Measurements from ENCODE around the gene LILRB3.
"Not testable (repeated sequence)": the region's sequence is repeated elsewhere in the genome, so short reads cannot be mapped to it uniquely, and the experiment has no call there.

DNA sequence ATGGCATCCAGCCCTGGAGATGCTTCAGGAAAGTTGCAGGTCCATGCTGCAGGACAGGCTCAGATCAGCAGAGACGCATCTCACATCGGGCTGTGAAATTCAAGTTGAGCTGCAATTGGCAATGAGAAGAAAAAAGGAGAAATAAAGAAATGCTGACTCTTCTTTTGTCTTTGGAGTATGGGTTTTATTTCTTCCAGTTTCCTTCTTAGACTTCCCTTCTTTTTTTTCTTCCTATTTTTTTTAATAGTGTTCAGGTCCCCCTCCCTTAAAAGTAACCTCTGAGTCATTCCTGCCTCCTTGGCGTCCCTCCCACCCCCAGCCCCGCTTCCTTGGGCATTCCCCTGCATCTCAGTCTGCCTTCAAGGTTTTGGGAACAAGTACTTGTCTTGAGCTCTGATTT, 48.8 kb upstream of the LILRB3 start:
- TF ChIP-seq, protein P1, sequence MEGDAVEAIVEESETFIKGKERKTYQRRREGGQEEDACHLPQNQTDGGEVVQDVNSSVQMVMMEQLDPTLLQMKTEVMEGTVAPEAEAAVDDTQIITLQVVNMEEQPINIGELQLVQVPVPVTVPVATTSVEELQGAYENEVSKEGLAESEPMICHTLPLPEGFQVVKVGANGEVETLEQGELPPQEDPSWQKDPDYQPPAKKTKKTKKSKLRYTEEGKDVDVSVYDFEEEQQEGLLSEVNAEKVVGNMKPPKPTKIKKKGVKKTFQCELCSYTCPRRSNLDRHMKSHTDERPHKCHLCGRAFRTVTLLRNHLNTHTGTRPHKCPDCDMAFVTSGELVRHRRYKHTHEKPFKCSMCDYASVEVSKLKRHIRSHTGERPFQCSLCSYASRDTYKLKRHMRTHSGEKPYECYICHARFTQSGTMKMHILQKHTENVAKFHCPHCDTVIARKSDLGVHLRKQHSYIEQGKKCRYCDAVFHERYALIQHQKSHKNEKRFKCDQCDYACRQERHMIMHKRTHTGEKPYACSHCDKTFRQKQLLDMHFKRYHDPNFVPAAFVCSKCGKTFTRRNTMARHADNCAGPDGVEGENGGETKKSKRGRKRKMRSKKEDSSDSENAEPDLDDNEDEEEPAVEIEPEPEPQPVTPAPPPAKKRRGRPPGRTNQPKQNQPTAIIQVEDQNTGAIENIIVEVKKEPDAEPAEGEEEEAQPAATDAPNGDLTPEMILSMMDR (conservative IDR thresholded peaks at IDR 0.05; ENCODE audit: low read depth in 2 of 2) = not testable (repeated sequence)
- TF ChIP-seq EZH2phosphoT487 (IDR thresholded peaks at IDR 0.05; ENCODE audit: unreplicated experiment); POLR2AphosphoS5 (IDR thresholded peaks at IDR 0.05; ENCODE audit: low read depth); EZH2 (IDR thresholded peaks at IDR 0.05; ENCODE audit: low read depth, unreplicated experiment): not testable (repeated sequence)
- TF ChIP-seq, protein P2, sequence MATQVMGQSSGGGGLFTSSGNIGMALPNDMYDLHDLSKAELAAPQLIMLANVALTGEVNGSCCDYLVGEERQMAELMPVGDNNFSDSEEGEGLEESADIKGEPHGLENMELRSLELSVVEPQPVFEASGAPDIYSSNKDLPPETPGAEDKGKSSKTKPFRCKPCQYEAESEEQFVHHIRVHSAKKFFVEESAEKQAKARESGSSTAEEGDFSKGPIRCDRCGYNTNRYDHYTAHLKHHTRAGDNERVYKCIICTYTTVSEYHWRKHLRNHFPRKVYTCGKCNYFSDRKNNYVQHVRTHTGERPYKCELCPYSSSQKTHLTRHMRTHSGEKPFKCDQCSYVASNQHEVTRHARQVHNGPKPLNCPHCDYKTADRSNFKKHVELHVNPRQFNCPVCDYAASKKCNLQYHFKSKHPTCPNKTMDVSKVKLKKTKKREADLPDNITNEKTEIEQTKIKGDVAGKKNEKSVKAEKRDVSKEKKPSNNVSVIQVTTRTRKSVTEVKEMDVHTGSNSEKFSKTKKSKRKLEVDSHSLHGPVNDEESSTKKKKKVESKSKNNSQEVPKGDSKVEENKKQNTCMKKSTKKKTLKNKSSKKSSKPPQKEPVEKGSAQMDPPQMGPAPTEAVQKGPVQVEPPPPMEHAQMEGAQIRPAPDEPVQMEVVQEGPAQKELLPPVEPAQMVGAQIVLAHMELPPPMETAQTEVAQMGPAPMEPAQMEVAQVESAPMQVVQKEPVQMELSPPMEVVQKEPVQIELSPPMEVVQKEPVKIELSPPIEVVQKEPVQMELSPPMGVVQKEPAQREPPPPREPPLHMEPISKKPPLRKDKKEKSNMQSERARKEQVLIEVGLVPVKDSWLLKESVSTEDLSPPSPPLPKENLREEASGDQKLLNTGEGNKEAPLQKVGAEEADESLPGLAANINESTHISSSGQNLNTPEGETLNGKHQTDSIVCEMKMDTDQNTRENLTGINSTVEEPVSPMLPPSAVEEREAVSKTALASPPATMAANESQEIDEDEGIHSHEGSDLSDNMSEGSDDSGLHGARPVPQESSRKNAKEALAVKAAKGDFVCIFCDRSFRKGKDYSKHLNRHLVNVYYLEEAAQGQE (IDR thresholded peaks at IDR 0.05; ENCODE audit: unreplicated experiment) = not testable (repeated sequence)

All from GM23338 (cell line).